HepG2 (cell line): ENCODE data around the gene SLC2A4. TPM values are rescaled to one million over a fixed set of nuclear protein-coding genes. Genes with fewer than 3 reads are reported as not detected.

Experiments
- ESRRA ChIP-seq: sonication (generic); formaldehyde crosslinking; IDR thresholded peaks from 2 replicates; pipeline ENCODE4 v1.5.1; 2020; ENCODE audit warnings: mild to moderate bottlenecking, low read depth, missing genetic modification reagents
- MIER2 ChIP-seq: IDR thresholded peaks from 2 replicates; pipeline ENCODE4 v1.6.1; 2016; ENCODE audit warnings: missing biosample characterization, missing genetic modification reagents
- MIER3 ChIP-seq: IDR thresholded peaks from 2 replicates; pipeline ENCODE4 v1.6.1; 2016; ENCODE audit warnings: missing compliant biosample characterization, borderline replicate concordance
- MTF1 ChIP-seq: sonication (generic); formaldehyde crosslinking; IDR thresholded peaks from 2 replicates; pipeline ENCODE4 v1.5.0; 2020; ENCODE audit warnings: missing genetic modification reagents
- MYC ChIP-seq: sonication (generic); formaldehyde crosslinking; IDR thresholded peaks from 2 replicates; pipeline ENCODE4 v1.9.0; 2021; ENCODE audit warnings: missing genetic modification reagents, borderline replicate concordance
- MYNN ChIP-seq: sonication (generic); formaldehyde crosslinking; IDR thresholded peaks from 2 replicates; pipeline ENCODE4 v1.4.0; 2020; ENCODE audit warnings: mild to moderate bottlenecking, low read depth, missing genetic modification reagents
- PRDM15 ChIP-seq: sonication (generic); formaldehyde crosslinking; IDR thresholded peaks from 2 replicates; pipeline ENCODE4 v1.4.0; 2020; ENCODE audit warnings: missing genetic modification reagents
- REXO4 ChIP-seq: sonication (generic); formaldehyde crosslinking; IDR thresholded peaks from 2 replicates; pipeline ENCODE4 v1.8.0; 2022; ENCODE audit warnings: missing genetic modification reagents, mild to moderate bottlenecking, borderline replicate concordance
- SNAI1 ChIP-seq: sonication (generic); formaldehyde crosslinking; IDR thresholded peaks from 2 replicates; pipeline ENCODE4 v1.5.0; 2020; ENCODE audit warnings: mild to moderate bottlenecking, missing genetic modification reagents, borderline replicate concordance
- TARDBP ChIP-seq: sonication (generic); formaldehyde crosslinking; IDR thresholded peaks from 2 replicates; pipeline ENCODE4 v1.8.0; 2022; ENCODE audit warnings: mild to moderate bottlenecking, missing genetic modification reagents
- ZBTB20 ChIP-seq: sonication (generic); formaldehyde crosslinking; IDR thresholded peaks from 2 replicates; pipeline ENCODE4 v1.8.1; 2023; ENCODE audit warnings: missing genetic modification reagents, low read depth, mild to moderate bottlenecking, borderline replicate concordance
- ZHX1 ChIP-seq: sonication (generic); formaldehyde crosslinking; IDR thresholded peaks from 2 replicates; pipeline ENCODE4 v1.8.1; 2022; ENCODE audit warnings: low read depth, mild to moderate bottlenecking, missing genetic modification reagents
- polyA plus RNA-seq, 8 experiments: library from polyadenylated mRNA; depleted of rRNA in 3 of 8; stranded (reverse) in 7 of 8; unstranded in 1 of 8; fragments of >200 nt; fragmentation: Illumina TruSeq in 4 of 8; extraction: Trizol in 4 of 8; gene quantifications; 2 replicates each; pipeline versions ENCODE4 v1.2.1 to v1.2.3, GENCODE V29; 2011 to 2016; ENCODE audit warnings: low read depth in 4 of 8, missing spikeins in 1 of 8, mixed read lengths in 1 of 8; ENCODE audit not compliant: insufficient read depth in 1 of 8
- total RNA-seq, 5 experiments: library from RNA; depleted of rRNA; stranded (reverse); fragments of >200 nt; fragmentation: Illumina TruSeq; extraction: Trizol; gene quantifications; 2 replicates each; pipeline ENCODE4 v1.2.3, GENCODE V29; 2016; ENCODE audit warnings: low read depth in 1 of 5
- TF ChIP-seq, protein P1 (sequence below): sonication (generic); formaldehyde crosslinking; IDR thresholded peaks from 2 replicates; pipeline ENCODE4 v1.4.0; 2020; ENCODE audit warnings: missing genetic modification reagents
- TF ChIP-seq, protein P2 (sequence below): sonication (generic); formaldehyde crosslinking; IDR thresholded peaks from 2 replicates; pipeline ENCODE4 v1.4.0; 2020; ENCODE audit warnings: missing genetic modification reagents, mild to moderate bottlenecking, borderline replicate concordance

The SLC2A4 gene
- total and polyA plus RNA-seq, 2 of the 13 experiments (the other 11 are each of a cell fraction or from before 2014, with no cell fraction given), result 4.9 to 5.8 TPM

GRCh38 chr17:7251661-7252175 is 29.8 kb upstream of the SLC2A4 start, which contains the start of gene CTDNEP1 (continued):
- TF ChIP-seq, protein P1, sequence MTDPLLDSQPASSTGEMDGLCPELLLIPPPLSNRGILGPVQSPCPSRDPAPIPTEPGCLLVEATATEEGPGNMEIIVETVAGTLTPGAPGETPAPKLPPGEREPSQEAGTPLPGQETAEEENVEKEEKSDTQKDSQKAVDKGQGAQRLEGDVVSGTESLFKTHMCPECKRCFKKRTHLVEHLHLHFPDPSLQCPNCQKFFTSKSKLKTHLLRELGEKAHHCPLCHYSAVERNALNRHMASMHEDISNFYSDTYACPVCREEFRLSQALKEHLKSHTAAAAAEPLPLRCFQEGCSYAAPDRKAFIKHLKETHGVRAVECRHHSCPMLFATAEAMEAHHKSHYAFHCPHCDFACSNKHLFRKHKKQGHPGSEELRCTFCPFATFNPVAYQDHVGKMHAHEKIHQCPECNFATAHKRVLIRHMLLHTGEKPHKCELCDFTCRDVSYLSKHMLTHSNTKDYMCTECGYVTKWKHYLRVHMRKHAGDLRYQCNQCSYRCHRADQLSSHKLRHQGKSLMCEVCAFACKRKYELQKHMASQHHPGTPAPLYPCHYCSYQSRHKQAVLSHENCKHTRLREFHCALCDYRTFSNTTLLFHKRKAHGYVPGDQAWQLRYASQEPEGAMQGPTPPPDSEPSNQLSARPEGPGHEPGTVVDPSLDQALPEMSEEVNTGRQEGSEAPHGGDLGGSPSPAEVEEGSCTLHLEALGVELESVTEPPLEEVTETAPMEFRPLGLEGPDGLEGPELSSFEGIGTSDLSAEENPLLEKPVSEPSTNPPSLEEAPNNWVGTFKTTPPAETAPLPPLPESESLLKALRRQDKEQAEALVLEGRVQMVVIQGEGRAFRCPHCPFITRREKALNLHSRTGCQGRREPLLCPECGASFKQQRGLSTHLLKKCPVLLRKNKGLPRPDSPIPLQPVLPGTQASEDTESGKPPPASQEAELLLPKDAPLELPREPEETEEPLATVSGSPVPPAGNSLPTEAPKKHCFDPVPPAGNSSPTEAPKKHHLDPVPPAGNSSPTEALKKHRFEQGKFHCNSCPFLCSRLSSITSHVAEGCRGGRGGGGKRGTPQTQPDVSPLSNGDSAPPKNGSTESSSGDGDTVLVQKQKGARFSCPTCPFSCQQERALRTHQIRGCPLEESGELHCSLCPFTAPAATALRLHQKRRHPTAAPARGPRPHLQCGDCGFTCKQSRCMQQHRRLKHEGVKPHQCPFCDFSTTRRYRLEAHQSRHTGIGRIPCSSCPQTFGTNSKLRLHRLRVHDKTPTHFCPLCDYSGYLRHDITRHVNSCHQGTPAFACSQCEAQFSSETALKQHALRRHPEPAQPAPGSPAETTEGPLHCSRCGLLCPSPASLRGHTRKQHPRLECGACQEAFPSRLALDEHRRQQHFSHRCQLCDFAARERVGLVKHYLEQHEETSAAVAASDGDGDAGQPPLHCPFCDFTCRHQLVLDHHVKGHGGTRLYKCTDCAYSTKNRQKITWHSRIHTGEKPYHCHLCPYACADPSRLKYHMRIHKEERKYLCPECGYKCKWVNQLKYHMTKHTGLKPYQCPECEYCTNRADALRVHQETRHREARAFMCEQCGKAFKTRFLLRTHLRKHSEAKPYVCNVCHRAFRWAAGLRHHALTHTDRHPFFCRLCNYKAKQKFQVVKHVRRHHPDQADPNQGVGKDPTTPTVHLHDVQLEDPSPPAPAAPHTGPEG (CRISPR knock-in tag), result no peak
- TF ChIP-seq MIER2 (CRISPR knock-in tag) (no peak), ESRRA (CRISPR knock-in tag) (no peak), REXO4 (no peak), PRDM15 (no peak), ZBTB20 (no peak), SNAI1 (CRISPR knock-in tag) (no peak), TARDBP (no peak), MIER3 (no peak; the same call in none of the 2 replicates), MYNN (CRISPR knock-in tag) (no peak), ZHX1 (no peak), MTF1 (CRISPR knock-in tag) (no peak), MYC (no peak)
- TF ChIP-seq, protein P2, sequence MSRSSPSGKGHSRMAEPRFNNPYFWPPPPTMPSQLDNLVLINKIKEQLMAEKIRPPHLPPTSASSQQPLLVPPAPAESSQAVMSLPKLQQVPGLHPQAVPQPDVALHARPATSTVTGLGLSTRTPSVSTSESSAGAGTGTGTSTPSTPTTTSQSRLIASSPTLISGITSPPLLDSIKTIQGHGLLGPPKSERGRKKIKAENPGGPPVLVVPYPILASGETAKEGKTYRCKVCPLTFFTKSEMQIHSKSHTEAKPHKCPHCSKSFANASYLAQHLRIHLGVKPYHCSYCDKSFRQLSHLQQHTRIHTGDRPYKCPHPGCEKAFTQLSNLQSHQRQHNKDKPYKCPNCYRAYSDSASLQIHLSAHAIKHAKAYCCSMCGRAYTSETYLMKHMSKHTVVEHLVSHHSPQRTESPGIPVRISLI, result no peak
